Fibroblast of lung (primary cell): Measurements from ENCODE around the gene PIK3CD.

ENCODE experiments used
- EZH2 ChIP-seq: IDR thresholded peaks from 2 replicates; pipeline ENCODE4 v1.5.1; 2012; ENCODE audit warnings: low read length, control low read depth, mild to moderate bottlenecking; ENCODE audit errors: missing control alignments
- TF ChIP-seq, protein P1 (sequence below), 2 donors: IDR thresholded peaks in 1 of 2; conservative IDR thresholded peaks in 1 of 2; 1 replicate in 1 of 2; 2 replicates in 1 of 2; pipeline ENCODE4 v1.5.1; 2011 to 2012; ENCODE audit warnings: low read length in 2 of 2, control low read depth in 1 of 2, inconsistent platforms in 1 of 2, low read depth in 1 of 2, mild to moderate bottlenecking in 1 of 2

DNA sequence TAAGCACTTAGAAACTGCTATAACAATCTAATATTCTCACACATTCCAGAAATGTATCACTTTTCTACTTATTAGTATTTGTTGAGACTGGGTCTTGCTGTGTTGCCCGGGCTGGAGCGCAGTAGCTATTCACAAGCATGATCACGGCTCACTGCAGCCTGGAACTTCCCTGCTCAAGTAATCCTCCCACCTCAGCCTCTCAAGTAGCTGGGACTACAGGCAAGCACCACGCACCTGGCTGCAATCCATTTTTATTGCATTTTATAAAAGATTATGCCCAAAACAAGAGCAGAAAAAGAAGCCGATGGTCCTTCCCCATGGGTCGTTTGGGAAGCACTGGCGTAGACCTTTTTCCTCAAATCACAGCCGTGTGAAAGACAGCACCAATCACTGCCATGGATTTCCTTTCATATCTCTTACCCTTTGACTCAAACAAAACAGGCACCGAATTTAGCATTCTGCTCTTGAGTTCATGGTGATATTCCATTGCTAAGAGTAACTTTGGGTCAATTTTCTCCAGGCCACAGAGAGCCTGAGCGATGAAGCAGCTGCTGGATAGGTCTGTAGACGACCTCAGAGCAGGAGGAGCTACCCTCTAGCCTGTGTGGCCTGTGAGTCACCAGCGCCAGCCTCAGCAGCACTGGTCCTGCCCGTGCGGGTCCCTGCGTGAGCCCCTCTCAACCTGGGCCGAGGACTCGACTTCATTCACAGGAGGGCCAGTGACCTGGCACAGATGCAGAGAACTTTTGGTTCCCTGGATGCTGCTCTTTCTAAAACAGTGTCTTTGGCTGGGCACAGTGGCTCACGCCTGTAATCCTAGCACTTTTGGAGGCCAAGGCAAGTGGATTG, 80.8 kb downstream of the PIK3CD start:
- no peak for TF ChIP-seq EZH2
- TF ChIP-seq, protein P1, sequence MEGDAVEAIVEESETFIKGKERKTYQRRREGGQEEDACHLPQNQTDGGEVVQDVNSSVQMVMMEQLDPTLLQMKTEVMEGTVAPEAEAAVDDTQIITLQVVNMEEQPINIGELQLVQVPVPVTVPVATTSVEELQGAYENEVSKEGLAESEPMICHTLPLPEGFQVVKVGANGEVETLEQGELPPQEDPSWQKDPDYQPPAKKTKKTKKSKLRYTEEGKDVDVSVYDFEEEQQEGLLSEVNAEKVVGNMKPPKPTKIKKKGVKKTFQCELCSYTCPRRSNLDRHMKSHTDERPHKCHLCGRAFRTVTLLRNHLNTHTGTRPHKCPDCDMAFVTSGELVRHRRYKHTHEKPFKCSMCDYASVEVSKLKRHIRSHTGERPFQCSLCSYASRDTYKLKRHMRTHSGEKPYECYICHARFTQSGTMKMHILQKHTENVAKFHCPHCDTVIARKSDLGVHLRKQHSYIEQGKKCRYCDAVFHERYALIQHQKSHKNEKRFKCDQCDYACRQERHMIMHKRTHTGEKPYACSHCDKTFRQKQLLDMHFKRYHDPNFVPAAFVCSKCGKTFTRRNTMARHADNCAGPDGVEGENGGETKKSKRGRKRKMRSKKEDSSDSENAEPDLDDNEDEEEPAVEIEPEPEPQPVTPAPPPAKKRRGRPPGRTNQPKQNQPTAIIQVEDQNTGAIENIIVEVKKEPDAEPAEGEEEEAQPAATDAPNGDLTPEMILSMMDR (conservative IDR thresholded peaks at IDR 0.05 in 1 of 2, IDR thresholded peaks at IDR 0.05 in 1 of 2; ENCODE audit: low read depth in 1 of 2, low read length in 2 of 2) = no peak
